Measurements from ENCODE around the gene AIFM3. TPM values are rescaled to one million over a fixed set of nuclear protein-coding genes. Genes with fewer than 3 reads are reported as not detected.

AIFM3 gene
- total RNA-seq (under 1 TPM; 0.51 to 0.75 TPM), polyA plus RNA-seq (1 to 10 TPM in 1 of 2 donors, under 1 TPM in 1; 0.38 to 1.1 TPM)

GRCh38 chr22:20966883-20967696, at the start of gene AIFM3:
Gene AIFM3, plus strand, starts transcription at chr22:20967255. Its CDS starts 690 bp downstream, at chr22:20967945.
- no peak within 1 kb of the TSS for H3K4me3 ChIP-seq (ENCODE audit: low read depth in 1 of 3, low read length in 3 of 3)
- whole genome bisulfite sequencing, result 79% methylated on average over 22 of the region's 22 CpGs
- H3K27ac ChIP-seq (ENCODE audit: low read depth in 1 of 2, low read length in 2 of 2), result no peak within 1 kb of the TSS
- H3K27me3 ChIP-seq (ENCODE audit: control insufficient read depth in 4 of 4, insufficient read depth in 4 of 4, low read length in 3 of 4), result no peaks in the 10 kb centered on the region
- no peaks in the 10 kb centered on the region for H3K9me3 ChIP-seq (ENCODE audit: control insufficient read depth in 4 of 4, low read length in 3 of 4)
- no peak for TF ChIP-seq REST (IDR thresholded peaks at IDR 0.05)
- no peak for TF ChIP-seq HNF4A (conservative IDR thresholded peaks at IDR 0.05)
- no peak for TF ChIP-seq RAD21 (IDR thresholded peaks at IDR 0.05)
- TF ChIP-seq RXRA (IDR thresholded peaks at IDR 0.05), result no peak
- H3K4me1 ChIP-seq (ENCODE audit: control insufficient read depth in 4 of 4, insufficient read depth in 4 of 4, low read length in 3 of 4), result peaks cover 3 to 13% (median 4%) of the 10 kb centered on the region in 4 donors
- no peak for DNase-seq (ENCODE audit: low spot score)
- no peak within 1 kb of the TSS for H3K9ac ChIP-seq (ENCODE audit: low read depth in 1 of 2, low read length in 2 of 2)
- no peaks in the 10 kb centered on the region for H3K36me3 ChIP-seq (ENCODE audit: control insufficient read depth in 4 of 4, insufficient read depth in 3 of 4, low read depth in 1 of 4, low read length in 3 of 4)

- DNase-seq (ENCODE audit: low spot score), result peak; percentile 54
- TF ChIP-seq GABPA (IDR thresholded peaks at IDR 0.05 in 1 of 2, conservative IDR thresholded peaks at IDR 0.05 in 1 of 2) (no peak), HNF4G (IDR thresholded peaks at IDR 0.05) (no peak), FOXA1 (IDR thresholded peaks at IDR 0.05) (no peak), NR2F2 (IDR thresholded peaks at IDR 0.05) (no peak), EGR1 (IDR thresholded peaks at IDR 0.05; ENCODE audit: low read depth in 2 of 2) (no peak), JUND (IDR thresholded peaks at IDR 0.05) (no peak), RAD21 (IDR thresholded peaks at IDR 0.05) (no peak), ATF3 (IDR thresholded peaks at IDR 0.05) (no peak), SP1 (IDR thresholded peaks at IDR 0.05) (no peak), TAF1 (conservative IDR thresholded peaks at IDR 0.05) (no peak), MAX (IDR thresholded peaks at IDR 0.05) (no peak), REST (IDR thresholded peaks at IDR 0.05) (no peak), HNF4A (conservative IDR thresholded peaks at IDR 0.05) (peak; percentile 27 to 36), CTCF (IDR thresholded peaks at IDR 0.05; ENCODE audit: low read depth, low read length, missing input control) (no peak), FOXA2 (IDR thresholded peaks at IDR 0.05) (no peak), RXRA (IDR thresholded peaks at IDR 0.05) (peak; percentile 61 to 63), ZBTB33 (IDR thresholded peaks at IDR 0.05) (no peak)
- Histone ChIP-seq H3K36me3 (ENCODE audit: control insufficient read depth in 4 of 4, insufficient read depth in 3 of 4, low read depth in 1 of 4, low read length in 3 of 4) (peaks cover 0 to under 1% (median 0%) of the 10 kb centered on the region in 4 donors), H3K4me3 (ENCODE audit: low read depth in 1 of 3, low read length in 3 of 3) (peak overlapping the region; percentile 74 to 87 (median 86)), H3K4me1 (ENCODE audit: control insufficient read depth in 4 of 4, insufficient read depth in 4 of 4, low read length in 3 of 4) (peaks cover 2 to 36% (median 24%) of the 10 kb centered on the region in 4 donors), H3K27ac (ENCODE audit: low read depth in 1 of 2, low read length in 2 of 2) (peak overlapping the region; percentile 93 to 94), H3K27me3 (ENCODE audit: control insufficient read depth in 4 of 4, insufficient read depth in 4 of 4, low read length in 3 of 4) (no peaks in the 10 kb centered on the region), H3K9ac (ENCODE audit: low read depth in 1 of 2, low read length in 2 of 2) (peak overlapping the region; percentile 51 to 72), H3K9me3 (ENCODE audit: control insufficient read depth in 4 of 4, low read length in 3 of 4) (no peaks in the 10 kb centered on the region)
- under 1% methylated on average over 19 of the region's 19 CpGs for WGBS
These were observed 48.3 kb upstream of the AIFM3 start for GRCh38 chr22:20918663-20919218.

Data from liver (tissue), 9 donors.